ENCODE data around the gene CAMK2D. TPM values are rescaled to one million over a fixed set of nuclear protein-coding genes. Genes with fewer than 3 reads are reported as not detected.

Gene CAMK2D
- total and polyA plus RNA-seq, 2 donors: 33.8 to 125 TPM

- H3K27ac ChIP-seq (ENCODE audit: low read depth): no peak overlapping the region
- WGBS: 97% methylated on average over 2 of the region's 2 CpGs
- no peak for DNase-seq (ENCODE audit: extremely low spot score)
- H3K36me3 ChIP-seq (ENCODE audit: insufficient read depth): no peaks in the 10 kb centered on the region
- no peak overlapping the region for H3K4me3 ChIP-seq (ENCODE audit: low read depth, low read length)
- no peaks in the 10 kb centered on the region for H3K4me1 ChIP-seq (ENCODE audit: insufficient read depth)
Observed at GRCh38 chr4:113419631-113420030, 341.9 kb downstream of the CAMK2D start.

- WGBS: 59% methylated on average over 4 of the region's 4 CpGs
- Histone ChIP-seq H3K4me3 (ENCODE audit: low read depth, low read length) (no peak overlapping the region), H3K36me3 (ENCODE audit: insufficient read depth) (no peaks in the 10 kb centered on the region), H3K27ac (ENCODE audit: low read depth) (no peak overlapping the region), H3K4me1 (ENCODE audit: insufficient read depth) (no peaks in the 10 kb centered on the region)
- DNase-seq (ENCODE audit: extremely low spot score): no peak
Observed at GRCh38 chr4:113411496-113411938, 350.0 kb downstream of the CAMK2D start.

DNA sequence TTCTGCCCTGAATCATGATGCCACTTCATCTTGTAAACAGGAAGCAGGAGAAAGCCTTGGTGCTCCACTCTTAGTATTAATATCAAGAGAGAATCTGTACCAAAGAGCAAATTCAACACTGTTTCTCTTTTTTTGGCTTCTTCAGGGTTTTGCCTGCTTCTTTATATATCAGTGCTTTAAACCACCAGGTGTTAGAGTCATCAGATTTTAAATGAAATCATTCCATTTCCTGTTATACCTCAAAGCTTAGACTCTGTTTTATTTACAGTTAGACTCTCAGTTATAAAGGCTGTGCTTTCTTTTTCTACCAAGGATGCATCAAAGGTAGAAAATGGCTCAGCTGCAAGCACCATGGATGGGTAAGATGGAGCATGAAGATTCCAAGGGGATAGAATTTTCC lies 350.9 kb downstream of the CAMK2D start:
- H3K36me3 ChIP-seq (ENCODE audit: insufficient read depth): no peaks in the 10 kb centered on the region
- H3K27ac ChIP-seq (ENCODE audit: low read depth): no peak overlapping the region
- no peaks in the 10 kb centered on the region for H3K4me1 ChIP-seq (ENCODE audit: insufficient read depth)
- no peak overlapping the region for H3K4me3 ChIP-seq (ENCODE audit: low read depth, low read length)
- no peak for DNase-seq (ENCODE audit: extremely low spot score)

GRCh38 chr4:113409181-113409580 lies 352.4 kb downstream of the CAMK2D start:
- Histone ChIP-seq H3K36me3 (ENCODE audit: insufficient read depth) (no peaks in the 10 kb centered on the region), H3K4me1 (ENCODE audit: insufficient read depth) (no peaks in the 10 kb centered on the region), H3K27ac (ENCODE audit: low read depth) (no peak overlapping the region), H3K4me3 (ENCODE audit: low read depth, low read length) (no peak overlapping the region)
- WGBS: 46% methylated on average over 4 of the region's 4 CpGs
- no peak for DNase-seq (ENCODE audit: extremely low spot score)

DNA sequence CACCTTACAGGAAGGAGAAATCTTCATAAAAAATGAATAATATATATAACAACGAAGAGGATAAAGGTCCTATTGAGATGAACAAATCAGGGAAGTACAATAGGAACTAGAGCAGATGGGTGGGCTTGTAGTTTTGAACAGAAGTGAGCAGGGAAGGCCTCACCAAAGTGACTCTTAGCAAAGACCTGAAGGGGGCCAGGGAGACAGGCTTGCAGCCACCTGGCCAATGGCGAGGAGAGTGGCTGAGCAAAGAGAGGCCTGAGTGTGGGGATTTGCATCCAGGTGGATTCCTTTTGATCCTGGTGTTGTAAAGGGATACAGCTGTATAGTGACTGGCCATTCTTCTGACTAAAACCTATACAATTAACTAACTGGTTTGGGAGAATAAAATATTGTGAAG lies 354.1 kb downstream of the CAMK2D start:
- WGBS: 91% methylated on average over 2 of the region's 2 CpGs
- H3K36me3 ChIP-seq (ENCODE audit: insufficient read depth): no peaks in the 10 kb centered on the region
- no peak overlapping the region for H3K4me3 ChIP-seq (ENCODE audit: low read depth, low read length)
- H3K4me1 ChIP-seq (ENCODE audit: insufficient read depth): no peaks in the 10 kb centered on the region
- H3K27ac ChIP-seq (ENCODE audit: low read depth): no peak overlapping the region
- DNase-seq (ENCODE audit: extremely low spot score): no peak

DNA sequence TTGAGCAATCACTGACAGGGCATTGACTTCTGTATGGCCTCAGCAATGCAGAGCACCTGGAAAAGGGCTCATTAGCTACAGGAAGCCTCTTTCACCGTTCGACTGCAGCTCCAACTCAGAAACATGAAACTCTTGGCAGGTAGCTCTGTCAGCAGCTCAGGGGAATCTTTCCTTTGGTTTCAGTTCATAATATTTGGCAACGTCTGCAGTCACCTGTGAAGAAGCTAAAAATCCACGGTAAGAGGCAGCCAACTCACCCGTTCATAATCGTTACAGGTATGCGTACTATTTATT lies 354.9 kb downstream of the CAMK2D start:
- H3K27ac ChIP-seq (ENCODE audit: low read depth): no peak overlapping the region
- H3K4me1 ChIP-seq (ENCODE audit: insufficient read depth): no peaks in the 10 kb centered on the region
- H3K36me3 ChIP-seq (ENCODE audit: insufficient read depth): no peaks in the 10 kb centered on the region
- DNase-seq (ENCODE audit: extremely low spot score): no peak
- H3K4me3 ChIP-seq (ENCODE audit: low read depth, low read length): no peak overlapping the region
- WGBS: 83% methylated on average over 7 of the region's 7 CpGs

DNA sequence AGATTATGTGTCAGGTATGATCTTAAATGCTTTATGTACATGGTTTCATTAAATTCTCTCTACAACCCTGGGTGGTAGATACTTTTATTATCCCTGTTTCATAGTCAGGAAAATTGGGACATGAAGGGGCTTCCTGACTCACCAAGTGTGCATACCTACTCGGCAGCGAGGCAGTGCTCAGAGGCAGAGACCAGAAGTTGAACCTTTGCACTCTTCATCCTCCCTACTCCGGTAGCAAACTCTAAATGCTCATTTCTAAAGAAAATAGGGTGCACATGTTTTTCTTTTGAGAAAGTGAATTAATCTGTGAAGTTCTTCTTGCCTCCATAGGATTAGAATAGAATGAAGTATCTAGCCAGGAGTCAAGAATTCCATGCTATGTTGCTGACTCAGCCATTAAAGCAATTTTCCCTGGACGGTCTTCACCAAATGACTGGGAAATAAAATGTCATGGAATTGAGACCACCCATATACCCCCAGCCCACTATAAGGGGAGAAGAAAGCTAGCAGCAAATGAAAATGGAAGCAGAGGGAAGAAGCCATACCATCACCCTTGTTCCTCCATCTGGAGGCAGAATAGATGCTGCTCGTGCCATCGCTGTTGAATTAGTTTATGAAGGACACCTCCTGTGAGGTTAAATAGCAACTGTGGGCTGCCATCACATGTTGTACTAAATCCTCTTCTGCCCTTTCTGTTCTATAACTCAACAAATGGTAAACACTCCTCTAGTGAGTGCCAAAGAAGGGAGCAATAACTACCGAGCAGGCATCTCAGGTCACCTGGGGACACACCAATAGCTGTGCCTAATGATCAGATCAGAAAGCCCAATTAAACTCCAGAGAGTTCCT lies 355.4 kb downstream of the CAMK2D start:
- no peak overlapping the region for H3K4me3 ChIP-seq (ENCODE audit: low read depth, low read length)
- H3K36me3 ChIP-seq (ENCODE audit: insufficient read depth): no peaks in the 10 kb centered on the region
- 83% methylated on average over 7 of the region's 7 CpGs for WGBS
- no peak for DNase-seq (ENCODE audit: extremely low spot score)
- H3K27ac ChIP-seq (ENCODE audit: low read depth): no peak overlapping the region
- H3K4me1 ChIP-seq (ENCODE audit: insufficient read depth): no peaks in the 10 kb centered on the region

DNA sequence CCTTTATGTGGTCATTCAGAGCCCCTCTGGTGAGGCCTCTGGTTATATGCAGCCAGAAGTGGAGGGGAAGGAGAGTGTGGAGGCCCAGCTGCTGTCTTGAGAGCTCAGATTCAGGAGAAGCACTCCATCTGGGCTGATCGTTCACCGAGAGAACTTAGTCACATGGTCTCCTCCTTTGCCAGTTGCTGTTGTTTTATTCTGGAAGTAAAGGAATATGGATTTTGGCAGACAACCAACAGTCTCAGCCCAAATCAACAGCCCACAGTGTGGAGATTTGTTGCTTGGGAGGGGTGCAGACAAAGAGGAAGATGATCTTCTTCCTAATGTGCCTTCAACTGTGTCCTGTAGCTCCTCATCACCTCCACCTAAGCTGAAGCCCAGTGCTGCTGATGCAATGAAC lies 356.7 kb downstream of the CAMK2D start:
- Histone ChIP-seq H3K4me3 (ENCODE audit: low read depth, low read length) (no peak overlapping the region), H3K27ac (ENCODE audit: low read depth) (no peak overlapping the region), H3K4me1 (ENCODE audit: insufficient read depth) (no peaks in the 10 kb centered on the region), H3K36me3 (ENCODE audit: insufficient read depth) (no peaks in the 10 kb centered on the region)
- no peak for DNase-seq (ENCODE audit: extremely low spot score)
- WGBS: 28% methylated on average over 2 of the region's 2 CpGs

- Histone ChIP-seq H3K4me3 (ENCODE audit: low read depth, low read length) (no peak overlapping the region), H3K4me1 (ENCODE audit: insufficient read depth) (no peaks in the 10 kb centered on the region), H3K27ac (ENCODE audit: low read depth) (no peak overlapping the region), H3K36me3 (ENCODE audit: insufficient read depth) (no peaks in the 10 kb centered on the region)
- 94% methylated on average over 4 of the region's 4 CpGs for WGBS
- no peak for DNase-seq (ENCODE audit: extremely low spot score)
Observed at GRCh38 chr4:113404167-113404571, 357.4 kb downstream of the CAMK2D start.

Small RNAs within 50 kb of the gene (small RNA-seq; reads per million reads assigned to genes)
- gene RN7SL184P: not detected
- gene RNU1-138P: not detected

Other genes starting within 250 kb of the CAMK2D start
- 20.6 TPM for gene ARSJ, start 217.9 kb upstream of the CAMK2D start, total RNA-seq
- 5.5 TPM for gene ARSJ, start 217.9 kb upstream of the CAMK2D start, polyA plus RNA-seq